Measurements from ENCODE around the gene EIF2S3B.
"Not testable (repeated sequence)": the region's sequence is repeated elsewhere in the genome, so short reads cannot be mapped to it uniquely, and the experiment has no call there.

EIF2S3B gene

GRCh38 chr12:10505620-10506019 is at the start of gene EIF2S3B:
Gene EIF2S3B (plus strand): TSS chr12:10505890. CDS start chr12:10505903, 13 bp downstream.
- in situ Hi-C loops (cut with HindIII; ENCODE audit: low sequenced_read_pairs), result no loop called here

GRCh38 chr12:10456856-10457255 is 48.8 kb upstream of the EIF2S3B start:
- in situ Hi-C loops (cut with HindIII; ENCODE audit: low sequenced_read_pairs), result no loop called here

- in situ Hi-C loops (cut with HindIII; ENCODE audit: low sequenced_read_pairs), result no loop called here
Measured at GRCh38 chr12:10457760-10458159, 47.9 kb upstream of the EIF2S3B start.

- in situ Hi-C loops (cut with HindIII; ENCODE audit: low sequenced_read_pairs), result loop anchor here (5.0 kb wide), 1 partner anchor 229 kb away; no protein-coding TSS in a partner anchor
Measured at GRCh38 chr12:10466311-10466710, 39.4 kb upstream of the EIF2S3B start.

- in situ Hi-C loops (cut with HindIII; ENCODE audit: low sequenced_read_pairs), result loop anchor here (5.0 kb wide), 1 partner anchor 232 kb away; no protein-coding TSS in a partner anchor
Measured at GRCh38 chr12:10469701-10470100, 36.0 kb upstream of the EIF2S3B start.

GRCh38 chr12:10472808-10473207 is 32.9 kb upstream of the EIF2S3B start:
- in situ Hi-C loops (cut with HindIII; ENCODE audit: low sequenced_read_pairs), result not testable (repeated sequence)

- in situ Hi-C loops (cut with HindIII; ENCODE audit: low sequenced_read_pairs), result not testable (repeated sequence)
Measured at GRCh38 chr12:10481901-10482300, 23.8 kb upstream of the EIF2S3B start.

- in situ Hi-C loops (cut with HindIII; ENCODE audit: low sequenced_read_pairs), result not testable (repeated sequence)
Measured at GRCh38 chr12:10487328-10487727, 18.4 kb upstream of the EIF2S3B start.

GRCh38 chr12:10491766-10492165 is 13.9 kb upstream of the EIF2S3B start:
- in situ Hi-C loops (cut with HindIII; ENCODE audit: low sequenced_read_pairs), result no loop called here

GRCh38 chr12:10497602-10498001 is 8.1 kb upstream of the EIF2S3B start:
- in situ Hi-C loops (cut with HindIII; ENCODE audit: low sequenced_read_pairs), result no loop called here

- in situ Hi-C loops (cut with HindIII; ENCODE audit: low sequenced_read_pairs), result no loop called here
Measured at GRCh38 chr12:10498042-10498441, 7.6 kb upstream of the EIF2S3B start.

- in situ Hi-C loops (cut with HindIII; ENCODE audit: low sequenced_read_pairs), result no loop called here
Measured at GRCh38 chr12:10501030-10501429, 4.7 kb upstream of the EIF2S3B start.

GRCh38 chr12:10503460-10503859 is 2.2 kb upstream of the EIF2S3B start:
- in situ Hi-C loops (cut with HindIII; ENCODE audit: low sequenced_read_pairs), result no loop called here

- in situ Hi-C loops (cut with HindIII; ENCODE audit: low sequenced_read_pairs), result no loop called here
Measured at GRCh38 chr12:10511756-10512355, 6.2 kb downstream of the EIF2S3B start.

- in situ Hi-C loops (cut with HindIII; ENCODE audit: low sequenced_read_pairs), result no loop called here
Measured at GRCh38 chr12:10512798-10513197, 7.1 kb downstream of the EIF2S3B start.

- in situ Hi-C loops (cut with HindIII; ENCODE audit: low sequenced_read_pairs), result no loop called here
Measured at GRCh38 chr12:10521555-10521954, 15.9 kb downstream of the EIF2S3B start.

GRCh38 chr12:10528174-10528953 is 22.7 kb downstream of the EIF2S3B start:
- in situ Hi-C loops (cut with HindIII; ENCODE audit: low sequenced_read_pairs), result no loop called here

GRCh38 chr12:10529603-10530002 is 23.9 kb downstream of the EIF2S3B start:
- in situ Hi-C loops (cut with HindIII; ENCODE audit: low sequenced_read_pairs), result no loop called here

GRCh38 chr12:10537721-10538120 is 32.0 kb downstream of the EIF2S3B start:
- in situ Hi-C loops (cut with HindIII; ENCODE audit: low sequenced_read_pairs), result no loop called here

GRCh38 chr12:10540776-10541205 is 35.1 kb downstream of the EIF2S3B start:
- in situ Hi-C loops (cut with HindIII; ENCODE audit: low sequenced_read_pairs), result no loop called here

- in situ Hi-C loops (cut with HindIII; ENCODE audit: low sequenced_read_pairs), result no loop called here
Measured at GRCh38 chr12:10543499-10543898, 37.8 kb downstream of the EIF2S3B start.

- in situ Hi-C loops (cut with HindIII; ENCODE audit: low sequenced_read_pairs), result no loop called here
Measured at GRCh38 chr12:10551375-10551774, 45.7 kb downstream of the EIF2S3B start.

Measured in endothelial cell of hepatic sinusoid (primary cell).